ENCODE measurements around the gene SPRR2F. TPM values are rescaled to one million over a fixed set of nuclear protein-coding genes. Genes with fewer than 3 reads are reported as not detected.

SPRR2F gene
- polyA plus RNA-seq, 2 of the 4 experiments (the other 2 are of a cell fraction), result not detected

- H3K4me1 ChIP-seq, result no peaks in the 10 kb centered on the region
- no peak for FAIRE-seq
- no peak for TF ChIP-seq HDAC2 (IDR thresholded peaks at IDR 0.05)
- no peak for TF ChIP-seq POLR2AphosphoS2 (conservative IDR thresholded peaks at IDR 0.05; ENCODE audit: low read length)
- no peak for TF ChIP-seq EHMT2 (IDR thresholded peaks at IDR 0.05; ENCODE audit: low read depth)
- no peak for TF ChIP-seq MAX (IDR thresholded peaks at IDR 0.05)
- TF ChIP-seq RARB (CRISPR knock-in tag; IDR thresholded peaks at IDR 0.05), result no peak
- no peak for TF ChIP-seq ESRRA (IDR thresholded peaks at IDR 0.05; ENCODE audit: borderline replicate concordance, low read length)
- no peak for TF ChIP-seq CTCF (IDR thresholded peaks at IDR 0.05)
- TF ChIP-seq ZNF302 (CRISPR knock-in tag; IDR thresholded peaks at IDR 0.05), result no peak
- TF ChIP-seq CHD2 (IDR thresholded peaks at IDR 0.05; ENCODE audit: low read length, partially characterized antibody), result no peak
- no peak for TF ChIP-seq HOXB13 (CRISPR knock-in tag; IDR thresholded peaks at IDR 0.05; ENCODE audit: low read depth)
Observed at GRCh38 chr1:153094426-153094825, 18.9 kb downstream of the SPRR2F start, which contains the start of gene SPRR2E. Gene SPRR2E (minus strand): TSS chr1:153094526. CDS start chr1:153093751, 775 bp downstream.

GRCh38 chr1:153087652-153088051, 25.7 kb downstream of the SPRR2F start:
- ChIA-PET CTCF (no interaction called here), POLR2A (no interaction called here)
- FAIRE-seq, result no peak
- WGBS (ENCODE audit: missing lambda C conversion rate), result 0% methylated on average over 1 of the region's 1 CpG
- TF ChIP-seq CBX2 (IDR thresholded peaks at IDR 0.05; ENCODE audit: borderline replicate concordance, low read depth) (no peak), MAX (IDR thresholded peaks at IDR 0.05) (no peak), NR3C1 (IDR thresholded peaks at IDR 0.05) (no peak), SMC3 (IDR thresholded peaks at IDR 0.05) (no peak), ESRRA (IDR thresholded peaks at IDR 0.05; ENCODE audit: borderline replicate concordance, low read length) (no peak), PHF8 (IDR thresholded peaks at IDR 0.05; ENCODE audit: borderline replicate concordance, low read depth) (no peak), CHD4 (IDR thresholded peaks at IDR 0.05; ENCODE audit: borderline replicate concordance) (no peak), EHMT2 (IDR thresholded peaks at IDR 0.05; ENCODE audit: low read depth) (no peak), CTCF (IDR thresholded peaks at IDR 0.05) (no peak), HOXA7 (CRISPR knock-in tag; IDR thresholded peaks at IDR 0.05) (no peak), RAD21 (conservative IDR thresholded peaks at IDR 0.05 in 1 of 2, IDR thresholded peaks at IDR 0.05 in 1 of 2) (no peak), FOSL2 (IDR thresholded peaks at IDR 0.05) (no peak), FOSL2 (CRISPR knock-in tag; IDR thresholded peaks at IDR 0.05) (no peak), RCOR1 (IDR thresholded peaks at IDR 0.05; ENCODE audit: low read depth, low read length) (no peak), REST (IDR thresholded peaks at IDR 0.05) (no peak), ZFP36 (IDR thresholded peaks at IDR 0.05; ENCODE audit: borderline replicate concordance, partially characterized antibody) (no peak), KDM1A (IDR thresholded peaks at IDR 0.05; ENCODE audit: low read depth) (no peak), FOSB (CRISPR knock-in tag; IDR thresholded peaks at IDR 0.05) (no peak)
- no peak overlapping the region for H3K27ac ChIP-seq
- no peaks in the 10 kb centered on the region for H3K4me1 ChIP-seq
- DNase-seq (ENCODE audit: low read depth in 1 of 2, low spot score in 1 of 2), result no peak
- H3K4me3 ChIP-seq, result no peak overlapping the region
- no peak overlapping the region for H3K4me2 ChIP-seq
- no peaks in the 10 kb centered on the region for H3K9me3 ChIP-seq
- no peak for ATAC-seq

More at GRCh38 chr1:153094426-153094825, 18.9 kb downstream of the SPRR2F start, which contains the start of gene SPRR2E:
- Histone ChIP-seq H3K9me3 (no peaks in the 10 kb centered on the region), H3K4me2 (no peak within 1 kb of the TSS), H3K4me3 (no peak within 1 kb of the TSS), H3K27ac (no peak within 1 kb of the TSS)
- ATAC-seq (no peak), DNase-seq (ENCODE audit: low read depth in 1 of 2, low spot score in 1 of 2) (no peak)
- ChIA-PET POLR2A (no interaction called here), CTCF (interaction anchor here (1.3 kb wide), 1 partner anchor 11 kb away, joined by 3 read pairs; no protein-coding TSS in a partner anchor)

Data from A549 (cell line).